HG02610 (cell line): Measurements from ENCODE around the gene KCNQ2.
"Not testable (repeated sequence)": the region's sequence is repeated elsewhere in the genome, so short reads cannot be mapped to it uniquely, and the experiment has no call there.

Experiments used
- ATAC-seq: cut with Tn5 transposase; IDR thresholded peaks from one replicate; pipeline ENCODE4 v1.9.1; 2021; ENCODE audit warnings: mild to moderate bottlenecking, moderate library complexity; ENCODE audit not compliant: unreplicated experiment

Gene KCNQ2

DNA sequence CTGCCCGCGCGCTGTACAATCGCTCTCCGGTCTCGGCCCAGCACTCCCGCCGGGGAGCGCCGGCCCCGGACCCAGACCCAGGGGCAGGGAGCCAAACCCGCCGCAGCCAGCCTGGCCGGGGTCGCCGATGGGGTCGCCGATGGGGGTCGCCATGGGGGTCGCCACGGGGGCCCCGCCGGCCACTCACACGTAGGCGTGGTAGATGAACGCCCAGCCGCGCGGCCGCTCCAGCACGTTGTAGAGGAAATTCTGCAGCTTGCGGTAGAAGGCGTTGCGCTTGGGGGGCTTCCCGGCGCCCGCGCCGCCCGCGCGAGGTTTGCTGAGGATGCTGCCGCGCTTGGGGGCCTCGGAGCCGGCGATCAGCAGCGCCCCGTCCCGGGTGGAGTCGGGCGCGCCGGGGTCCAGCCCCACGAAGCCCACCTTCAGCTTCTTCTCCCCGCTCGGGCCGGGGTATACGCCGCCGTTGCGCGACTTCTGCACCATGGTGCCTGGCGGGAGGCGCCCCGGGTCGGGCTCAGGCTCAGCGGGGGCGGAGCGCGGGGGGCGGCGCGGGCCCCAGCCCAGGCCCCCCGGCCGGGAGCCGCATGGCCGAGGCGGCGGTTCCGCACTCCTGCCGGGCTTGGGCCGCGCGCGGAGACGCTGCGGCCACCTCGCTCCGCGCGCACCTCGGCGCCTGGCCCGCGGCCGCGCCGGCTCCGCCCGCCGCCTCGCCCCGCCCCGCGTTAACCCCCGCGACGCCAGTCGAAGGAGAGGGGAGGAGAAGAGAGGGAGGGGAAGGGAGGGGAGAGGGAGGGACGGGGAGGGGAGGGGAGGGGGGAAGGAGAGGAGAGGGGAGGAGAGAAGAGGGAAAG lies at the start of gene KCNQ2:
TSS of gene KCNQ2 (minus strand) at position 675 of the 851 bp plus-strand sequence. CDS start at position 483, 192 bp downstream.
- ATAC-seq, result no peak

GRCh38 chr20:63521602-63522001 lies 49.1 kb upstream of the KCNQ2 start:
- ATAC-seq, result no peak

DNA sequence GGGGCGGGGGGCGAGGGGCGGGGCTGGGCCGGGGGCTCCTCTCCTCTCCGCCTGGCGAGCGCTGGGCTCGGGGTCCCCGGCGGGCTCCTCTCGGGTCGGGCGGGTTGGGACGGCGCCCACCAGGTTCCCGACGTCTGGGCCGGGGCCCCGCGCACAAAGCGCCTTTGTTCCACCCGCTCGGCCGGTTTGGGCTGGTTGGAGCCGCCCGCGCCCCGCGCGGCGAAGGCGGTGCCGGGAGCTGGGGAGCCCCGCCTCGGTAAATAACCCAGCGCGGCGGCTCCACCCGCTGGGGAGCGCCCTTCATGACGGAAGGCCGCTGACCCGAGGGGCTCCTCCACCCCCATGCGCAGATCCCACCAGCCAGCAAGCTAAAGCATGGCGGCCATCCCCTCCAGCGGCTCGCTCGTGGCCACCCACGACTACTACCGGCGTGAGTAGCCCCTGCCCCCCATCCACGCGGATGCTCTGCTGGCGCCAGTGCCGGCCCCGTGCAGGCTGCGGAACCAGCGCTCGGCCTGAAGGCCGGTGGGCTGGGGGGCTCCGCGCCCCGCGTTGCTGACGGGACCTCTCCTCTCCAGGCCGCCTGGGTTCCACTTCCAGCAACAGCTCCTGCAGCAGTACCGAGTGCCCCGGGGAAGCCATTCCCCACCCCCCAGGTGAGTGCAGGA lies 48.6 kb upstream of the KCNQ2 start:
- ATAC-seq, result peak; percentile 48

GRCh38 chr20:63520504-63520933 lies 48.1 kb upstream of the KCNQ2 start, which contains the start of gene PPDPF:
PPDPF (plus strand) TSS chr20:63520765; CDS start chr20:63521309, 544 bp downstream.
- ATAC-seq, result peak; percentile 70

DNA sequence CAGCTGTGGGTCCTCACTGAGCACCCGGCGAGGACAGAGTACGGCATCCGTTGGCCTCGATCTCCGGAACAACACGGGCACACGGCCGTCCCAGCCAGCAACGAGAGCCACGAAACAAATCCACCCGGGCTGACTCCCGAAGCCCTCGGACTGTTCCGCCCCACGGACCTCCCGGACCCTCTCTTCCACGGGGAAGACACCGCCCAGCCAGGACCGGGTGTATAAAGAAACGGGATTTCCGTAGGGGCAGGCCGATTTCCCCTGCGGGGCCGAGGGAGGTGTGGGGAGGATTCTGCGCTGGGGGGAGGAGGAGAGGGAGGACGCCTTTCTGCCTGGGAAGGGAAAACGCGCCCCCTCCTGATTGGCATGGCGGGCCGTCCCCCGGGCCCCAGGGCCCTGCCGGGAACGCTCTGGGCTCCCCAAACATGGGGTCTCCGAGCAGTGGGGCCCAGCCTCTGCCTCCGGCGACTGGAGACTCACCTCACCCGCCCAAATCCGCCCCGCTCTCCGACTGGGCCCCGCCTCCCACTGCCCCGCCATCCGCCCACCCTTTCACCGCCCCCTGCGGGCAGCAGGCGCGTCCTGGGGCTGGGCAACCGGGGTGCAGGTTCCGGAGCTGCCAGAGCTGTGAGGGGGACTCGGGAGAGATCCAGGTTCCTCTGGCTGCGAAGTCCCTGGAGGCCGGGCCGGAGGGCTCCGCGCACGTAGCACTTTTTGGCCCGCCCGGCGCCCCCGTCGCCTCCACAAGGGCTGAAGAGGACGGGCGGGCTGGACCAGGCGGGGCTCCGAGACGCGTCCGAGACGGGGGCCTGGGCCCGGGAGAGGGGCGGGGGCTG lies 47.4 kb upstream of the KCNQ2 start:
- ATAC-seq, result peak; percentile 31

GRCh38 chr20:63518946-63519667 lies 46.7 kb upstream of the KCNQ2 start:
- no peak for ATAC-seq

DNA sequence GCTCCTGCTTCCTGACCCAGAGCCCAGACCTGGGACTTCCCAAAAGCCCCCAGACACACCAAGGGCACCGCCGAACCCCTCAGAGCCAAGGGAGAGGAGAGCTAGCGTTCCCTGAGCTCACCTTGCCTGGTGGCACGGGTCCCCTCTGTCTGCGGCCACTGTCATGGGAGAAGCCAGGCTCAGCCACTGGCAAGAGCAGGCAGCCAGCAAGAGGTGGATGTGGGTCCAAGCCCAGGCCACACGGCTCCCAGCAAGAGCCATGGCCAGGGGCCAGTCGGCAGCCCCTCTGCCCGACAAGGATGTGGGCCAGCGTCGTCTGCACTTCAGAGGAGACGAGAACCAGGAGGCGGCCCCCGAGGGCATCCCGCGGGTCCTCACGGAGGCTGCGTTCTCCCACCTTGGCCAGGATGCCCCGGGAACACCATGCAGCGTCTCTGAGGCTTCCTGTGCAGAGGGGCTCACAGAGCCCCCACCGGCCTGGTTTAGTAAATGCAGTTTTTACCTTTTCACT lies 46.0 kb upstream of the KCNQ2 start:
- ATAC-seq, result no peak

GRCh38 chr20:63517376-63518309 lies 45.2 kb upstream of the KCNQ2 start:
- no peak for ATAC-seq

GRCh38 chr20:63514520-63514919 lies 42.1 kb upstream of the KCNQ2 start:
- not testable (repeated sequence) for ATAC-seq

DNA sequence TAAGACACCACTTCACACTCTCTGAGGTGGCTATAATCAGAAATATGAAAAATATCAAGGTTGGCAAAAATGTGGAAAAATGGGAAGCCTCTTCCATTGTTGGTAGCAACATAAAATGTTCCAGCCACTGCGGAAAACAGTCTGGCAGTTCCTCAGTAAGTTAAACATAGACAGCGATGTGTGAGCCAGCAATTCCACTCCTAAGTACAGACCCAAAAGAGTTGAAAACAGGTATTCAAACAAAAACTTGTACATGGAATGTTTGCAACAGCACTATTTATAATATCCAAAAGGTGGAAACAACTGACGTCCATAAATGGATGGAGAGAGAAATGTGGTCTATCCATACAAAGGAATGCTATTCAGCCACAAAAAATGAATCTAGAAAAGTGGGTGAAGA lies 40.8 kb upstream of the KCNQ2 start:
- no peak for ATAC-seq

DNA sequence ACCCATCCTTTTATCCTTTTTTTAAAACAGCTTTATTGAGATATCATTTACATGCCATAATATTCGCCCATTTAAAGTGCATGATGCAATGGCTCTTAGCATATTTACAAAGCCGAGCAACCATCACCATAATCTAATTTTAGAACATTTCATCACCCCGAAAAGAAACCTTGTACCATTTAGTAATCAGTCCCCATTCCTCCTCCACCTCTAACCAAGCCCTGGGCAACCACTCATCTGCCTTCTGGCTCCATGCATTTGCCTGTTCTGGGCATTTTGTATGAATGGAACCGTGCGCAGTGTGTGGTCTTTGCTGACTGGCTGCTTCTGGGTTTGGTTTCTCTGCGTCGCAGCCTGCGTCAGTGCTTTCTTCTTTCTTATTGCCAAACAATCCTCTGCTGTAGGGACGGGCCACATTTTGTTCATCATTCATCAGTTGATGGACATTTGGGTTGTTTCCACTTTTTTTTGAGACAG lies 36.7 kb upstream of the KCNQ2 start:
- ATAC-seq, result no peak

GRCh38 chr20:63508072-63508768 lies 35.8 kb upstream of the KCNQ2 start:
- ATAC-seq, result no peak

GRCh38 chr20:63507083-63507743 lies 34.8 kb upstream of the KCNQ2 start:
- no peak for ATAC-seq

DNA sequence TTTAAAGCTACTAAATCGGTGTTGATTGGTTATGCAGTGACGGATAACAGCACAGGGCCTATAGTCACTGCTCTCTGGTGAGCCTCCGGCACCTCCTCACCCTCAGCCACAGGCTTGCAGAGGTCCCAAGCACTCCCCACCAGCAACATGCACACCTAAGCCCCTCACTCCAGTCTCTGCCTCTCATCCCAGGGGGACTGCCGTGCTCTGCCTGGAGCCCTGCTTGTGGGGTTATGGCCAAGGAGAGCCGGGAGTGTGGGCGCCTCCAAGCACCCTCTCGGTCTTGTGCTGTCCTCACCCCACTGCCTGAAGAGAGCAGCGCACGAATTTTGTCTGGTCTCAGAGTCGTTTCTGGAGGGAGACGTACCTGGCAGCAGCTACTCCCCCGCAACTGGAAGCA lies 33.3 kb upstream of the KCNQ2 start:
- ATAC-seq, result no peak

GRCh38 chr20:63505281-63505680 lies 32.8 kb upstream of the KCNQ2 start:
- ATAC-seq, result no peak

GRCh38 chr20:63504642-63505041 lies 32.2 kb upstream of the KCNQ2 start:
- ATAC-seq, result no peak

- no peak for ATAC-seq
Measured at GRCh38 chr20:63503524-63503923, 31.1 kb upstream of the KCNQ2 start.

DNA sequence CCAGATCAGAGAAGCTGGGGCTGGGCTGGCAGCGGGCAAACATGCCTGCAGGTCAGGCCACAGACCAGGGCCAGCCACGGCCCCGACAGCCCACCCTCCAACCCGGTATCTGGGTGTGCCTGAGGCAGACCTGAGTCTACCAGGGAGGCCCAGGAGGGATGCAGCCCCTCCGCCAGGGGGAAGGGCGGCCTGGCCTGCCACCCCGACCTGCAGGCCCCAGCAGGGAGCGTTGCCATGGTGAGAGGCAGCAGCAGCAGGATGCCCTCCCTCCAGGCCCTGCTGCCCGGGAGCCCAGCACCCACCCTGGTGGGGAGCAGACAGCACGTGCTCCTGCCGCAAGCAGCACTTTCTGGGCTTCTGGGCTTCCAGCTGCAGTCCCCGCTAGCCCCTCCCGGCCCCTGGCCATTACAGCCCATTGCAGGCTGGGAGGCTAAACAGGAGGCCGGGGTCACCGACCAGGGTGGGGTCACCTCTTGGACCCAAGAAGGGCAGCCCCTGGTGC lies 30.3 kb upstream of the KCNQ2 start:
- no peak for ATAC-seq
